DND-41 (cell line): ENCODE results near the gene EFHC1.

Experiments used
- EZH2 ChIP-seq: IDR thresholded peaks from 3 replicates; pipeline ENCODE4 v1.6.1; 2012; ENCODE audit warnings: borderline replicate concordance, low read depth, mild to moderate bottlenecking, moderate library complexity, low read length, inconsistent platforms; ENCODE audit not compliant: severe bottlenecking
- TF ChIP-seq, protein P1 (sequence below): IDR thresholded peaks from 2 replicates; pipeline ENCODE4 v1.5.1; 2012; ENCODE audit warnings: borderline replicate concordance, low read length, moderate library complexity, mild to moderate bottlenecking; ENCODE audit not compliant: poor library complexity, severe bottlenecking; ENCODE audit errors: extremely low read depth

DNA sequence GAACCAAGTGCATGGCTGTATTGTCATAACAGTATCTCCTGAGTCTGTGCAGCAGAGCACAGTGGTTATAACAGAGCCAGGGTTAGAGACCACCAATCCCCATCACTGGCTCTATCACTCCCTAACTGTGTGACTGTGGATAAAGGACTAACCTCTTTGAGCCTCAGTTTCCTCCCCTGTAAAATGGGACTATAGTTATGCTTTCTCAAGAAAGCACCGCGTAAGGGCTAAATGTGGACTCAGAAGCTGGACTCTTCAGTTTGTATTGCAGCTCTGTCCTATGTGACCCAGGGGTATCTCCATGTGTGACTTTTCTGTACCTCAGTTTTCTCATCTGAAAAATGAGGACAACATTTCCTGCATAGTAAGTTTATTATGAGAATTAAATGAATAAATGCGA lies 96.8 kb downstream of the EFHC1 start:
- TF ChIP-seq EZH2 = no peak
- TF ChIP-seq, protein P1, sequence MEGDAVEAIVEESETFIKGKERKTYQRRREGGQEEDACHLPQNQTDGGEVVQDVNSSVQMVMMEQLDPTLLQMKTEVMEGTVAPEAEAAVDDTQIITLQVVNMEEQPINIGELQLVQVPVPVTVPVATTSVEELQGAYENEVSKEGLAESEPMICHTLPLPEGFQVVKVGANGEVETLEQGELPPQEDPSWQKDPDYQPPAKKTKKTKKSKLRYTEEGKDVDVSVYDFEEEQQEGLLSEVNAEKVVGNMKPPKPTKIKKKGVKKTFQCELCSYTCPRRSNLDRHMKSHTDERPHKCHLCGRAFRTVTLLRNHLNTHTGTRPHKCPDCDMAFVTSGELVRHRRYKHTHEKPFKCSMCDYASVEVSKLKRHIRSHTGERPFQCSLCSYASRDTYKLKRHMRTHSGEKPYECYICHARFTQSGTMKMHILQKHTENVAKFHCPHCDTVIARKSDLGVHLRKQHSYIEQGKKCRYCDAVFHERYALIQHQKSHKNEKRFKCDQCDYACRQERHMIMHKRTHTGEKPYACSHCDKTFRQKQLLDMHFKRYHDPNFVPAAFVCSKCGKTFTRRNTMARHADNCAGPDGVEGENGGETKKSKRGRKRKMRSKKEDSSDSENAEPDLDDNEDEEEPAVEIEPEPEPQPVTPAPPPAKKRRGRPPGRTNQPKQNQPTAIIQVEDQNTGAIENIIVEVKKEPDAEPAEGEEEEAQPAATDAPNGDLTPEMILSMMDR = no peak
